DOHH2 (cell line): ENCODE results near the gene PHACTR1.

Experiments
- CTCF ChIP-seq: fragments of 200-600 bp; sonication (generic); IDR thresholded peaks from one replicate; pipeline ENCODE4 v1.5.1; 2014; ENCODE audit warnings: antibody characterized with exemption, mild to moderate bottlenecking, low read depth, low read length; ENCODE audit not compliant: poor library complexity, severe bottlenecking
- EZH2phosphoT487 ChIP-seq: fragments of 200-600 bp; sonication (generic); IDR thresholded peaks from 2 replicates; pipeline ENCODE4 v1.6.1; 2017; ENCODE audit warnings: borderline replicate concordance, mild to moderate bottlenecking, antibody characterized with exemption, low read length, moderate library complexity, mixed read lengths

- no peak for TF ChIP-seq CTCF
- TF ChIP-seq EZH2phosphoT487 = no peak
These were observed 179.2 kb downstream of the PHACTR1 start for GRCh38 chr6:12895721-12896120.
